Neural crest cell (in vitro differentiated cells): Measurements from ENCODE around the gene GSE1. TPM values are rescaled to one million over a fixed set of nuclear protein-coding genes. Genes with fewer than 3 reads are reported as not detected.
A peak's percentile ranks its signal among the peaks of the same experiment; 100 is the strongest.

Experiments used
- DNase-seq: peaks from one replicate; pipeline ENCODE4 v3.0.0; 2021; ENCODE audit warnings: low read depth, mixed read lengths, low spot score
- H3K27ac Mint-ChIP-seq: one replicate; pipeline ENCODE4 v1.8.0; 2021; ENCODE audit warnings: mild to moderate bottlenecking, mixed read lengths; ENCODE audit not compliant: unreplicated experiment
- H3K27me3 Mint-ChIP-seq: 2 replicates; pipeline ENCODE4 v1.8.0; 2021; ENCODE audit warnings: low read depth, mild to moderate bottlenecking, mixed read lengths
- H3K36me3 Mint-ChIP-seq: 2 replicates; pipeline ENCODE4 v1.8.0; 2021; ENCODE audit warnings: low read depth, mild to moderate bottlenecking, mixed read lengths
- H3K4me1 Mint-ChIP-seq: 2 replicates; pipeline ENCODE4 v1.8.0; 2021; ENCODE audit warnings: mixed read lengths
- H3K4me3 Mint-ChIP-seq: one replicate; pipeline ENCODE4 v1.8.0; 2021; ENCODE audit warnings: mild to moderate bottlenecking, mixed read lengths
- H3K9me3 Mint-ChIP-seq: 2 replicates; pipeline ENCODE4 v1.8.0; 2021; ENCODE audit warnings: mixed read lengths
- CTCF ChIP-seq: fragments of 200-600 bp; sonication (generic); conservative IDR thresholded peaks from 2 replicates; pipeline ENCODE4 v1.5.0; 2021; ENCODE audit warnings: antibody characterized with exemption, mild to moderate bottlenecking
- total RNA-seq: library from RNA; stranded (reverse); gene quantifications from 2 replicates; pipeline ENCODE4 v1.2.1, GENCODE V29; 2021

Gene GSE1
- total RNA-seq, 1 donor from 2014 or later: 27.3 TPM

GRCh38 chr16:85580684-85581083 is 32.4 kb upstream of the GSE1 start:
- Mint-ChIP-seq H3K36me3 (no peaks in the 10 kb centered on the region), H3K4me3 (peak overlapping the region; percentile 44), H3K9me3 (no peaks in the 10 kb centered on the region), H3K27ac (no peak overlapping the region), H3K27me3 (peaks cover 76% of the 10 kb centered on the region), H3K4me1 (peaks cover 79% of the 10 kb centered on the region)
- DNase-seq: no peak
- no peak for TF ChIP-seq CTCF

GRCh38 chr16:85582229-85582991 is 30.7 kb upstream of the GSE1 start:
- no peak for TF ChIP-seq CTCF
- no peak for DNase-seq
- Mint-ChIP-seq H3K4me3 (peak overlapping the region; percentile 69), H3K27me3 (peaks cover 81% of the 10 kb centered on the region), H3K4me1 (peaks cover 81% of the 10 kb centered on the region), H3K9me3 (no peaks in the 10 kb centered on the region), H3K36me3 (no peaks in the 10 kb centered on the region), H3K27ac (no peak overlapping the region)

- peaks cover 76% of the 10 kb centered on the region for H3K4me1 Mint-ChIP-seq
- peak overlapping the region; percentile 69 for H3K4me3 Mint-ChIP-seq
- DNase-seq: no peak
- H3K36me3 Mint-ChIP-seq: no peaks in the 10 kb centered on the region
- H3K27ac Mint-ChIP-seq: peak overlapping the region; percentile 97
- TF ChIP-seq CTCF: no peak
- H3K9me3 Mint-ChIP-seq: no peaks in the 10 kb centered on the region
- H3K27me3 Mint-ChIP-seq: peaks cover 83% of the 10 kb centered on the region
Observed at GRCh38 chr16:85583491-85584181, 29.5 kb upstream of the GSE1 start.

GRCh38 chr16:85584267-85584666 is 28.9 kb upstream of the GSE1 start:
- Mint-ChIP-seq H3K27ac (peak overlapping the region; percentile 97), H3K4me1 (peaks cover 70% of the 10 kb centered on the region), H3K9me3 (no peaks in the 10 kb centered on the region), H3K4me3 (peak overlapping the region; percentile 69), H3K36me3 (no peaks in the 10 kb centered on the region), H3K27me3 (peaks cover 76% of the 10 kb centered on the region)
- no peak for TF ChIP-seq CTCF
- no peak for DNase-seq

GRCh38 chr16:85584819-85585282 is 28.3 kb upstream of the GSE1 start:
- Mint-ChIP-seq H3K4me1 (peaks cover 64% of the 10 kb centered on the region), H3K27me3 (peaks cover 73% of the 10 kb centered on the region), H3K27ac (no peak overlapping the region), H3K4me3 (peak overlapping the region; percentile 18), H3K36me3 (no peaks in the 10 kb centered on the region), H3K9me3 (no peaks in the 10 kb centered on the region)
- no peak for TF ChIP-seq CTCF
- DNase-seq: no peak
